Right hindlimb (tissue), 1 donor: Measurements from ENCODE around the gene IL4I1.

Experiments used
- DNase-seq: peaks from one replicate; pipeline ENCODE4 v3.0.0-alpha.2; 2018

The IL4I1 gene

DNA sequence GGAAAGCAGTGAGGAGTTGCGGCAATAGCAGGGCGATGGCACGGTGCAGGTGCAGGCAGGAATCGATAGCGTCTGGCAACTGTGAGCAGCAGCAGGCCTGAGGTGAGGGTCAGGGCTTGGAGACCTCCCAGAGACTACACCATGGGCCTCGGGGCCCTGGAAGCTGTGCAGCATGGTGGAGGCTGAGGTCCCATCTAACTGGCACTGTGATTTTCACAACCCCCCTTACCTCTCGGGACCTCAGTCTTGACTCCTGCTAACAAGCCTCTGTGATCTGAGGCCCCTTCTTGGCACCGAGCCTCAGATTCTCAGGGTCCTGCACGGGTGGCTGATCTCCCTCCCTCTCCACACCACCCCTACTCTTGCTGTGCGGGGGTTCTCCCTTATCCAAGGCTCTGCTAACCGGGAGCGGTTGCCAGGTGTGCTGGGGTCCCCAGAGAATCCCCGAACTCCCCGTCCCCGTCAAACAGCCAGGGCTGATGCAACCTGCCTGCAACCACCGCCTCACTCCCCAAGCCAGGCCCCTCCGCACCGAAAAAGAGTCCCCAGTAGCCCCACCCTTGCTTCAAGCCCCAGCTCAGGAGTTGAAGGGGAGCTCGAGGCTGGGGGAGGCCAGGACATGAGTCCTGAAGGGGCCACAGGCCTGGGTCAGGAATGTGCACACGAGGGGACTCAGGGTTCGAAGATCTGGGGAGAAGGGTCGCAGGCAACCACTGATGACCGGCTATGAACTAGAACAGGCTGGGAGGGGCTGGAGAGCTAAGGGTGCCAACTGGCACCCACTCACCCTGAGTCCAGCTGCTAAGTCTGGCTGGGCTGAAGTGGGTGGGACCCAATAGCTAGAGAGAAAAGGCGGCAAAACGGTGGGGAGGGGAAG, 27.6 kb upstream of the IL4I1 start:
- DNase-seq = no peak

DNA sequence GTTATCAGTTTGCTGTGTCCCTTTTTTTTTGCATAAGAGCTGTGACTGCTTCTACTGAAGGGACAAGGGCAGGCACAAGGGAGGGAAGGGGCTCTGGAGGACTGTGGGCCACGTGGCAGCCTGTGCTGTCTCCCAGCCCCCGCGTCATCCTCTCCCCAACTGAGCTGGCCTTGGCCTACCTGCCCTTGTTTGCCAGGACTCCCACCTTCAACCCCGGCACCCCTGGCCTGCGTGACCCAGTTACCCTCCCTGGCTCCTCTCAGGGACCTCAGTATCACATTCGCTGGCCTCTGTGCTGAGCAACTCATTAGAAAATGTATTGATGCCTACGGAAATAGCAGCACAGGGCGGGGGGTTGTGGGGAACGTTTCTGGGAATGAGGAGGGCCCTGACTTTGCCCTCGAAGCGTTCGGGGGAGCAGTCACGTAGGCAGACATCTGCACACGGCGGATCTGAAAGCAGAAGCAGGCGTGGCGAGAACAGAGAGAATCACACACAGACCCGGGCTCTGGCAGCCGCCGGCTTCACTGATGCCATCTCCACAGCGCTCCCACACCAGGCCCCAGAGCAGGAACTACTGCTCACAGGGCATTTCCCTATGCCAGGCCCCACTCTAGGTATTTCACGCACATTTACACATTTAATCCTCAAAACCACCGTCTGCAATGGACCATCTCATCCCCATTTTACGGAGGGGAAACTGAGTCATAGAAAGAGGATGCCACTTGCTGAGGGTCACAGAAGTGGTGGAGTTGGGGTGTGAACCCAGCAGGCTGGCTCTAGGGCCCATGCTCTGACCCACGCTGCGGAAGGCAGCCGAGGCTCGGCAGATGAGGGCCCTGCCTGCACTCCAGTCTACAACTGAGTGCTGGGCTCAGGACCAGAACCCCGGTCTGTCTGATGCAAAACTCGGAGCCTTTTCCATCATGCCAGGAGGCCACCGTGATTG, 26.6 kb upstream of the IL4I1 start:
- no peak for DNase-seq

DNA sequence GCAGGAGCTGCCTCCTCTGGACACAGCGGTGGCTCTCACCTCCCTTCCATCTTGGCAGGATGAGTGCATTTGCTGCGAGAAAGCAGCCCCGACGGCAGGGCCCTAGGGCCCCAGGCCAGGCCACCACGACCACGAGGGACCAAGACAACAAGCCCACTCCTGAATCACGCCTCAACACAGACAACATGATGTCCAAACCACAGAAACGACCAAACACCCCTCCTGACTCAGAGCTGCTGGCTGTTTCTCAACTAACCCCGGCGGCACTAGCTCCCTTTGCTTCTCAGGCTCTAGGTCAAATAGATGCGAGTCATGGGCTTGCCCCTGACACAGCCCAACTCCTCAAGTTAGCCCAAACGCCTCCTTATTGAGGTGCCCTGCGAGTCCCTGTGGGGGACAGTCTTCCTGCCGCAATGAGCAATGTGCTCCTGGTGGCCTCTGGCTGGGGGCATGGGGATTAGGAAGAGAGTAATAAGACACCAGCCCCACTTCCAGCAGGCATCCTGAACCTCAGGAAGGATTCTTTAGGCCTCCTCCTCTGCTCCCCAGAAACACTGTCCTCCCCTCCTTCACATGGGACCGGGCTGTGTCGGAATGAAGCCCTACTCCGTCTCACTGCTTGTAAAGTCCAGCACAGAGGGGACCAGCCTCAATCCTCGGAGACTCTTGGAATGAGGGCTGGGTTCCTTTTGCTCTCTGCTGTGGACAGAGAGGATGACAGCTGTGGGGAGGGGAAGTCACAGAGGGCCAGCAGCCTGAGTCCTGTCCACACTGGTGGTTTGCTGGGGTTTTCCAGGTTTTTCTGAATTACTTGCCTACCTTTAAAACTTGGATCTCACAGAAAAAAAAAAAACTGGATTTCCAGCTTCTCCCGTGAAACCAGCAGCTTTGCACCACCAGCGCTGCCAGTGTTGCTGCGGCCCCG, 25.4 kb upstream of the IL4I1 start:
- no peak for DNase-seq

DNA sequence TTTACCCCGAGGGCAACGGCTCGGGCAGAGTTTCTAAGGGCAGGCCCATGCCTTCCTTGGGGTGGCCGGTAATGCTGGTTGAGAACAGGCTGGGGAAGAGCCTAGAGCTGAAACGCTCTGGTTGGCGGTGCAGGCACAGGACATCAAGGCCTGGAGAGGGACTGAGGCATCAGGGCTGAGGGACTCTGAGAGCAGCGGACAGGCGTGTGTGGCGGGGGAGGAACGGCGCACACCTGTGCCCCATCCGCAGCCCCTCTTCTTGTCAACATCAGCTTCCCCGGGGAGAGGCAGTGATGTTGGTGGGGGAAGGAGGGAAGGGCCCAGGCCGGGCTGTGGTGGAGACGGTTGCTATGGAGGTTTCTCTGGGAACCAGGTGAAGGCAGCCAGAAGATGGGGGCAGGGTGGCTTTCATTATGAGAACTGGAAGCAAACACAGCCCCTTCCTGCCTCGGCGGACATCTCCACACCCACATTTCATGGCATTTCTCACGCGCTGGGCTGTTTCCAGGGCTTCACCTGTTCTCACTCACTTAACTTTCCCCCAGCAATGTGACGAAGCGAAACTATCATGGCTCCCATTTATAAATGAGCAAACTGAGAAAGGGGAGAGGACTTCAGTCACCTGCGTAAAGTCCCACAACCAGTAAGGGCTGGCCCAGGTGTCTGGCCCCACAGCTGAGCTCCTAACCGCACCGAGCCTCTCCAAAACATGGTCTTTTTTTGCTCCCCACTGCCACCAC, 24.1 kb upstream of the IL4I1 start:
- DNase-seq = no peak

DNA sequence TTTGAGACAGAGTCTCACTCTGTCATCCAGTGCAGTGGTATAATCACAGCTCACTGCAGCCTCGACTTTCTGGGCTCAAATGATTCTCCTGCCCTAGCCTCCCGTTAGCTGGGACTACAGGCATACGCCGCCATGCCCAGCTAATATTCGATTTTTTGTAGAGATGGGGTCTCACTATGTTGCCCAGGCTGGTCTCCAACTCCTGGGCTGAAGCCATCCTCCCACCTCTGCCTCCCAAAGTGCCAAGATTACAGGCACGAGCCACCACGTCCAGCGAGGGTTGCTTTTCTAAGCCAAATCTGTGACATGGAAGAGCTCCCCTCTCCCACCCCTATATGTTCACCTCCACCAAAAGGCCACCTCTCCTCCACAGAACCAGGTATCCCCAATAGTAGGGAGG, 21.4 kb upstream of the IL4I1 start:
- DNase-seq = no peak

DNA sequence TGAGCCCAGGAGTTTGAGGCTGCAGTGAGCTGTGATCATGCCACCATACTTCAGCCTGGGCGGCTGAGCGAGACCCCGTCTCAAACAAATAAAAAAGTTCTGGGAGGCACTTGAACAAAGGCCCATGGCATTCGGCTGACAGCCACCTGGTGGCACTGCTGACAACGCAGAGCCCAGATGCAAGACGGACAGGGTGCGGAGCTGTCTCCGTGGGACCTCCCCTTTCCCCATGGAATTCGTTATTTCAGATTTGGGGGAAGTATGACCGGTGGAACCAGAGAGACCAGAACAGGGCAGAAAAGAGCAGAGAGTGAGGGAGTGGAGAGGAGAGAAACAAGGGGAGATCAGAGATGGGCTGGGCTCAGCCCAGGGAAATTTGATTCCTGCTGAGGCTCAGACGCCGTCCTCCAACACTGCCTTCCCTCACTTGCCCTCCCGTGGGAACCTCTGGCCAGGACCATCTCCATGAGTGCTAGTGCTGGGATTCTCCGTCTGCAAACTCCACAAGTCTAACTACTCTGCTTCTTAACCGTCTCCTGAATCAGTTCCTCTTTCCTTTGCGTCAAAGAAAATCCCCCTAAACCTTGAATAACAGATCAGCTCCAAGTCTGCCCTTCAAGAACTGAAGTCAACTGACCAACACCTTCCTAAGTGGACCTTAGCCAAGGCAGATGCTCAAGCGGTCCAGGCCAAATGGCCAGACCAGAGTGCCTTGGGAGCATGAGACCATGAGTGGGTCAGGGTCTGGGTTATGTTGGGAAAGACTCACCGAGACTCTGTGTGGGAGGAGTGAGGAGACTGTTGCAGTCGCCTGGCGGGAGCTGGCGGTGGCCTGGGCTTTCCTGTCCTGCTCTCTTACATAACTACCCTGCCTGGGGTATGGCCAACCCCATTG, 20.4 kb upstream of the IL4I1 start:
- DNase-seq = no peak

DNA sequence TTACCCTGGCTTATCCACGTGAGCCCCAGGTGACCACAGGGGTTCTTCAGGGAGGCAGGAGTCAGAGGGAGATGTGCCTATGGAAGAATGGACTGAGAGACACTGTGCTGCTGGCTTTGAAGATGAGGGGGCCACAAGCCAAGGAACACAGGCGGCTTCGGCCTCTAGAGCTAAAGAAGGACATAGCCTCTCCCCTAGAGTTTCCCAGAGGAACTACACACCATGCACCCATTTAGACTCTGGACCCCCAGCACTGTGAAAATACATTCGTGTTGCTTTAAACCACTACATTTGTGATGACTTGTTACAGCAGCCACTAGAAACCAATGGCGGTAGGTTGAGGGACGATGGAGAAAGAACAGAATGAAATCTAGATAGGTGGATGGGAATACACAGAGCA, 18.6 kb upstream of the IL4I1 start:
- DNase-seq = no peak

DNA sequence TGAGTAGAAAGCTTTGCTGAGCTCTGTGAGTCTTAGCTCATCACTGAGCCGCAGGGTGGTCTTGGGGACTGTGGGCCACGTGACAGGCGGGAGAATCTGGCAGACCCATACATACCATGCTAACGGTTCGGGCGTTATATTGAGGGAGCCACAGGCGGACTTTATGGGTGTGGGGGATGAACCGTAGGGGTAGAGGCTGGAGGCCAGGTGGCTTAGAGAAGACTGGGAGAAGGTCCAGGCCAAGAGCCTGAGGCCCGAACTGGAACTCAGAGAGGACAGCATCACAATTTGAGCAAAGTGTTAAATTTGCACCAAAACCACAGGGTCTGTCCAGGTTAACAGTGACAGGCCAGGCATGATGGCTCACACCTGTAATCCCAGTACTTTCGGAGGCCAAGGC, 17.0 kb upstream of the IL4I1 start:
- DNase-seq = no peak

DNA sequence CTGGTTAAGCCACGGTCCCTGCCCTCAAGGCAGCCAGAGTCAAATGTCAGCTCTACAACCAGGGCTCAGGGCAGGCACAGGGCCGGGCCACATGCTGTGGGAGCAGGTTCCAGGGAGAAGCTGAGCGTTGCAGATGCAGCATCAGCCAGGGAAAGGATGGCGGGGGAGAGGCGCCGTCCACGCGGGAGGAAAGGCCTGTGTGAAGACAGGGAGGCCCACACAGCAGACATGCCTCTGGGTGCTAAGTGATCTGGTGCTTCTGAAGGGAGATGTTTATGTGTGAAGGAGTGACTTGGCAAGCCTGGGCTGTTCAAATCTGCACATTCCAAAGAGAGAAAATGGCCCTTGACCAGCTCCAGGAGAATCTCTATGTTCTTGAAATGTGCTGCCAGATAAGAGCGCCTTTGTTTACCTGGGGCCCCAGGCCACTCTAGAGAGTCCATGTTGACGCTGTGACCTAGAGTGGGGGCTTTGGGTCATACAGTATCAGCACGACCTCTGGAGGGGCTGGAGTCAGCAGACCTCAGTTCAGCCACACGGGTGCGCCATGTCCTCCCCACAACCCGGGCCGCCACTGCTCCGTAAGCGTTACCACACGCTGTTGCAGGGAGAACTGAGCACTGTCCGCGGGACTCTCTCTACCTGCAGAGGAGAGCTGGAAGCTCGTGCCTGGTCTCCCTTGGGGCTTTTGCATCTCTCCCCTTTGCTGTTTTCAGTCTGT, 16.4 kb upstream of the IL4I1 start:
- DNase-seq = no peak

DNA sequence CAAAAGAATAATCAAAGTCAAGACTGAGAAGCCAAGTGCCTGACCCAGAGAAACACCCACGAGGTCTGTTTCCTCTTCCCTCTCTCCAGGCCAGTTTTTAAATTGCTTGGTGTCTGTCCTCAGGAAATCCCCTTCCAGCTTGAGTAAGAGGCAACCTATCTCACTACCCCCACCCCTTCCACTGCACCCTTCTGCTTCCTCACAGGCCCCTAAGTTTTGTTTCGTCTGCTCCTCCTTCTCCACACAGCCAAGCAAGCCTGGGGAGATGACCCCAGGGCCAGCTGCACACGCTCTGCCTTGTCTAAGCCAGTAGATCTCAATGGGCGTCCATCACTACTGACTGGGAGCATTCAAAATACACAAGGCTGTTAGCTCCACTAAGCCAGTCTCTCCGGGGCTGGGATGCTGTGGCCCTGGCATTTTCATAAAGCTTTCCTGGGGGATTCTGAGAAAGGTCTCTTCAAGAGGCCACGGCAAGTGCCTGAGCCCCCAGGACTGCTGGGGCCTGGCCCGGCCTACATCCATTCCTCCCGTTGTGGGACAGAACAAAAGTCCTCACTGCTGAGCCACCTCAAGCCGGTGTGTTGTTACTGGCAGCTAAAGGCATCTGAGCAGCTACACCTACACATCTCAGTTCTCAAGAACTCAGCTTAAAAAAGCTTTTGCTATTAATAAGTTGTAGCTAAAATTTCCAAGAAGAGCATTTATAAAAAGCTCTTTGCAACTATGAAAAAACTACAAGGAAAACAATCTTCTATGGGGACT, 14.9 kb upstream of the IL4I1 start:
- DNase-seq = no peak

DNA sequence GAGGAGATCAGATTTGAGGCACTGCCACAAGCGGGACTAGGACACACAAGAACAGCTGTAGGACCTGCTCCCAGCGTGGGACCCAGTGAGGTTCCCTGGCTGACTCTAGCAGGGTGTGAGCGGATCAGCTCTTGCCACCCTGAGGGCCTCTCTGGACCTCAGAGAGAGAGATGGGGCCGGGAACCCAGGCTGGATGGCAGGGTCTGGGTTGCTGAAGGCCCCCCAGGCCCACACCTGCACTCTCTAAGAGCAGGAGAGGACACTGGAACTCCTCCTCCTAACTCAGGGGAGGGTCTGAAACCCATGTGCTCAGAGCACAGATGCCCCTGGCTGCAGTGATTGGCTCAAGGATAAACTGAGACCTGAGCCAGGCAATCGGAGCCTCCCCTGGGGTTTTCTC, 13.5 kb upstream of the IL4I1 start:
- DNase-seq = no peak

DNA sequence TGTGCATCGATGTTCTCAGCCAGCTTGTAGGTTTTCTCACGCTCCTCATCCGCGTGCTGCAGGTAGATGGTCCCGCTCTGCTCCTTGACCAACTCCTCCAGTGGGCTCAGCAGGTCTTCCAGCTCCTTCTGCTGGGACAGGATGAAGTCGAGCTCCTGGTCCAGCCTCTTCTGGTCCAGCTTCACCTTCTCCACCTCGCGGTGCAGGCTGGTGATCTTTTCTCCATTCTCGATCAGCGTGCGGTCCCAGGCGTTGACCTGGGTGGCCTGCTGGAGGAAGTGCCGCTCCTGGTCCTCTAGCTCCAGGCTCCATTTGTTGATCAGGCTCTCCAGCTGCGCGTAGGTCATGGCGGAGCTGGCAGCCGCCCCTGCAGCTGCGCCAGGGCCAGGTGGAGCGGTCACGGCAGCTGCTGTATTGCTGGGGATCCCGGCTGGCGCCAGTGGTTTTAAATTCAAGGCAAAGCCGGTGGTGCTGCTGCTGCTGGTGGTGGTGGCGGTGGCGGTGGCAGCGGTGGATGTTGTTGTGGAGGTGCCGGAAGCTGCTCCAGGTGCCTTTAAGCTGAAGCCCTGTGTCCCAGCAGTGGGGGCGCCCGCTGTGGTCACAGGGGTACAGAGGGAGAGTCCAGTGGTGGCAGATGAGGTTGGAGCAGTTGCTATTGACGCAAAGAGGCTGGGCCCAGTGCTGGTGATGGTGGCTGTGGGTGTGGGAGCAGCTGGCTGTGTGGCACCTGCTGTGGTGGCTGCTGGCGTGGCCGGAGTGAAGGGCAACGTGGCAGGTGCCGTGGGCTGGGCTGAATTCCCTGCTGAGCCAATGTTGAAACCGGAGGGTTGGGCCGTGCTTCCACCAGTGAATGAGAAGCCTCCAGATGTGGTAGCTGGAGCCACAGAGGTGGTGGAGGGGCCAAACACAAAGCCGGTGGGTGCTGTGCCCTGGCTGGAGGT, 12.1 kb upstream of the IL4I1 start:
- DNase-seq = no peak

DNA sequence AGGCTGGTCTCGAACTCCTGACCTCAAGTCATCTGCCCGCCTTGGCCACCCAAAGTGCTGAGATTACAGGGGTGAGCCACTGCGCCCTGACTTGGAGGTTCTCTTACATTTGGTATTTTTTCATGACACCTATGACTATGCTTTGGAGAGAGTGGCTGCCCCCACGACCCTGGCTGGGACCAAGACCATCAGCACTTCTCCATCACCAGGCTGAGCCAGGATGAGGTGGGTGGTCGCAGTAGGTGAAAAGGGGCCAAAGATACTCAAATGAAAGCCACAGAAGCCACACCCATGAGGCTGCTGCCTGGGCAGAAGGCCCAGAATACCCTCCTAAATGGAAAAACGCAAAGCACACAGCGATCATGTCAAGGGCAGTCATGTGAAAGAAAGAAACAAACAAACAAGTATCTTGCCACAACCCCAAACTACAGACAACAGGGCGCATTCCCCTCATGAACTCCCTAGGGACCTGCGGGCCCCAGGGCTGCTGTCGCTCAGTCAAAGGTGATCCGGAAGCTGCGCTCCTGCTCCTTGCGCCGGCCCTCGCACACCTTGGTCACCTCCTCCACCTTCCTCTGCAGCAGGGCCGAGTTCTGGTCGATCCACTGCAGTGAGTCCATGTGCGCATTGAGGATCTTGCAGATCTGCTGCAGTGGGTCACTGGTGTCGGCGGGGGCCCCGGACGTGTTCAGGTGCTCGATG, 11.2 kb upstream of the IL4I1 start:
- DNase-seq = no peak

DNA sequence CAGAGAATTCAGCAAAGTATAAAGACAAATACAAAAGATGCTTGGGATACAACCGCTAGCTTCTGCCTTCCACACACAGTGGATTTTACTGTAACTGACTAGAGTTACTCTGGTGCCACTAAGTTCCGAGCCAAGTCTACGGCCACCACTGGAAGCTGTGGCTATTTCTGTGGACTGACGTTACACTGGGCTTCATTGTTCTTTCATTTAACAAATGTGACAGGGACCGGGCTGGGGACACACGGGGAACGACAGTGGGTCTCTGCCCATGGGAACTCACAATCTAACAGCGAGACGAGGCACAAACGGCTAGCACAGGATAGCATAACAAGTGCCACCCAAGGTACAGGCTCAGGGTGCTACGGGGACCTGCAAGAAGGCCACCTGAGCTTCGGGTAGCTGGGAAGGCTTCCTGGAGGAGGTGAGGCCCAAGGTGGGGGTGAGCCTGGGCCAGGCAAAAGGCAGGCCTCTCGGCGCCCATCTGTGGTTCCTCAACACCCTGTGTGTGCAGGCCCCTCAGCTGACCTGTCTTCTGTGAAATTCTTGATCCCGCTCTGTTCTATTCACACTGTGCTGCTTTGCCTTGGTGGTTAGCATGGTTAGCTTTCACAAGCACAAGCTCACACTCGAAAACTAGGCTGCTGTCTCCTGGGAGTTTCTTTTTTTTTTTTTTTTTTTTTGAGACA, 10.3 kb upstream of the IL4I1 start:
- DNase-seq = no peak

DNA sequence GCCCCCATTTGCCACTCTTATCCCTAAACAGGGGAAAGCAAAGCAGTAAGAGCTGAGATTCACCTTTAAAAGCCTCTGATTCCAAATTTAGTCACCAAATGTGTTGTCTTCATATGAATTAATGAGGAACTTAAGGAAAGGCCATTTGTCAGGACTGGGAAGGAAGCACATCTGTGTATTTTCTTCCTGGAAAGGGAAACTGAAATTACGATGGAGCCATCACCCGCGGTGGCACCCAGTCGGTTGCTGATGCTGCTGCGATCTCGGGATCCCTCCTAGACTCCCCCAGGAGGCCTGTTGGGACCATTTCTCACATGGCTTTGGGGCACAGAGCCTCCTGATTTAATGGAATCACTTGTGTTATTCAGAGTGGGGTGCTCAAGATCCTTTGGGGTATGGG, 7.4 kb upstream of the IL4I1 start:
- no peak for DNase-seq

DNA sequence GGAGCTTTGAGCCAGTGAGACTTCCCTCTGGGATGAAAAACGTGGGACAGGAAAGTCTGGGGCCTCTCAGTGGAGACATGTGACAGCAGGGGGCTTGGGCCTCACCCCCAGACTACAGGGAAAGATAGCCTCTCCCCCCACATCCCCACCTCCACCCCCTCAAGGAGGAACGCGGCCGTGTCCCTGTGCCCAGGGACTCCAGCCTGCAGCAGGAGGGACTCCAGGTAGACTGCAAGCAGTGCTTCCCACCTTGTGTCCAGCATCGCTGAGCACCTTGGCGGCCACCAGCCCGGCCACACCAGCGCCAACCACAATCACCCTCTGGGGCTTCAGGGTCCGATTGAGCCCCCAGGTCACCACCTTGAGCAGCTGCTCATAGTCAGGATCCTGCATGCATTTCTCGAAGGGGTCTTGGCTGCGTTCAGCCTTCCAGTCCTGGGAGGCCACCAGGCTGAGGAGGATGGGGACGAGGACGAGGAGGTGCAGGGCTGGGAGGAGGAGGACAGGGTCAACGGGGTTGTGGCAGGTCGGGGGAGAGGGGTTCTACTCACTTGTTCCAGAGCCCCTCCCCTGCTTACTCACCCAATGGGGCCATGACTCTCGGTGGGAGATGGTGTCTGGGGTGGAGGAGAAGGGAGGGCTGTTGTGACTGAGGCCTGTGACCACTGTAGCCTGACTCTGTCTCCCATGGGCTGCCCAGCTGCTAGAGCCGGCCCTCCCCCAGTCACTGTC, 955 bp downstream of the IL4I1 start:
- DNase-seq = no peak
